Caco-2 (cell line): ENCODE results near the gene IP6K1. TPM values are rescaled to one million over a fixed set of nuclear protein-coding genes. Genes with fewer than 3 reads are reported as not detected.
A peak's percentile ranks its signal among the peaks of the same experiment; 100 is the strongest.

Experiments used
- BruUV-seq: library from RNA; stranded (reverse); fragments of 400-500 nt; replicated peaks from 2 replicates; lab custom pipeline; 2021; lab: Mats Ljungman, UMichigan
- CTCF ChIA-PET: fragments of 300-600 bp; sonication (Branson Sonifier 250); formaldehyde crosslinking; loops from one replicate; lab custom pipeline; 2022; ENCODE audit warnings: antibody characterized with exemption; lab: Charles Lee
- POLR2A ChIA-PET: fragments of 300-600 bp; sonication (Branson Sonifier 250); formaldehyde crosslinking; loops from one replicate; lab custom pipeline; 2022; ENCODE audit warnings: antibody characterized with exemption; lab: Charles Lee
- DNase-seq, 2 experiments: peaks; one replicate each; pipeline versions ENCODE4 v3.0.0 to v3.0.0-alpha.2; 2020 to 2022
- H3K27me3 ChIP-seq: replicated peaks from 2 replicates; pipeline ENCODE4 v1.6.0; 2011; ENCODE audit warnings: low read length; ENCODE audit not compliant: control insufficient read depth, insufficient read depth
- H3K36me3 ChIP-seq: 2 replicates; pipeline ENCODE4 v1.5.1; 2011; ENCODE audit warnings: low read length; ENCODE audit not compliant: control insufficient read depth, insufficient read depth
- H3K4me1 ChIP-seq: fragments of 250-450 bp; sonication (Bioruptor Pico); 2 replicates; pipeline ENCODE4 v1.5.1; 2020; ENCODE audit warnings: mild to moderate bottlenecking
- H3K4me3 ChIP-seq: 2 replicates; pipeline ENCODE4 v1.5.1; 2011; ENCODE audit warnings: low read depth, mild to moderate bottlenecking, control low read depth, low read length
- H3K9me3 ChIP-seq: fragments of 250-450 bp; sonication (Bioruptor Pico); 2 replicates; pipeline ENCODE4 v1.5.1; 2020; ENCODE audit warnings: mild to moderate bottlenecking, moderate library complexity
- H3K27ac Mint-ChIP-seq: one replicate; pipeline ENCODE4 v1.8.0; 2022; ENCODE audit warnings: mixed read lengths; ENCODE audit not compliant: unreplicated experiment
- H3K27me3 Mint-ChIP-seq: one replicate; pipeline ENCODE4 v1.8.0; 2022; ENCODE audit warnings: mixed read lengths; ENCODE audit not compliant: insufficient read depth, unreplicated experiment
- H3K36me3 Mint-ChIP-seq: one replicate; pipeline ENCODE4 v1.8.0; 2022; ENCODE audit warnings: mild to moderate bottlenecking, mixed read lengths; ENCODE audit not compliant: insufficient read depth, unreplicated experiment
- H3K4me1 Mint-ChIP-seq: one replicate; pipeline ENCODE4 v1.8.0; 2022; ENCODE audit warnings: low read depth, mixed read lengths; ENCODE audit not compliant: unreplicated experiment
- H3K4me3 Mint-ChIP-seq: one replicate; pipeline ENCODE4 v1.8.0; 2022; ENCODE audit warnings: mild to moderate bottlenecking, moderate library complexity, mixed read lengths; ENCODE audit not compliant: unreplicated experiment
- H3K9me3 Mint-ChIP-seq: one replicate; pipeline ENCODE4 v1.8.0; 2022; ENCODE audit warnings: mixed read lengths; ENCODE audit not compliant: unreplicated experiment
- intact Hi-C: fragments of 100-400 bp; cut with micrococcal nuclease; formaldehyde crosslinking; loops from one replicate; pipeline ENCODE4 v1.10.0; 2022; ENCODE audit not compliant: unreplicated experiment
- total RNA-seq: library from RNA; stranded (reverse); gene quantifications from 2 replicates; pipeline ENCODE4 v1.2.3, GENCODE V29; 2022
- TF ChIP-seq, protein P1 (sequence below), 2 experiments: fragments of 200-600 bp in 1 of 2; IDR thresholded peaks; 1 replicate in 1 of 2; 2 replicates in 1 of 2; pipeline versions ENCODE4 v1.5.1 to v1.8.0; 2011 to 2022; ENCODE audit warnings: antibody characterized with exemption in 1 of 2, control low read depth in 1 of 2, inconsistent platforms in 1 of 2, low read depth in 1 of 2, low read length in 1 of 2, mild to moderate bottlenecking in 1 of 2, moderate library complexity in 1 of 2; ENCODE audit not compliant: insufficient read depth in 1 of 2, severe bottlenecking in 1 of 2, unreplicated experiment in 1 of 2

The IP6K1 gene
- total RNA-seq, 1 experiment from 2014 or later: 35.5 TPM

DNA sequence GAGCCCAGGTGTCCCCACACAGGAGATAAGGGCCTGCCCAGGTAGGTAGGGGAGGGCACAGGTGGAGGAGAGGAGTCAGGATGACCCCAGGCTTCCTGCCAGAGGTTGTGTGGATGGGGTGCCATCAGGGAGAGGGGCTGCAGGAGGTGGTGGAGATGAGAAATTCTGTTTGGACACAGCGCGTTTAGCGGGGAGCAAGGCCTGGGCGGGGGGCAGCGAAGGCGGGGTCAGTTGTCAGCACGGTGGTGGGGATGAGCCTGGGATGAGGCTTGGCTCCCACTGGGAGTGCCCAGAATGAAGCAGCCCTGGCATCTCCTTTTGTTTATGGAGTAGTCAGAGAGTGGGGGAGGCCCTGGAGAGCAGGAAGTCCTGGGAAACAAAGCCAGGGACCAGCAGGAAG, 82.4 kb downstream of the IP6K1 start:
- H3K4me3 ChIP-seq: no peak overlapping the region
- no peak overlapping the region for H3K4me3 Mint-ChIP-seq
- no peak for DNase-seq
- ChIA-PET CTCF (no interaction called here), POLR2A (no interaction called here)
- H3K9me3 ChIP-seq: no peaks in the 10 kb centered on the region
- H3K36me3 Mint-ChIP-seq: peaks cover 5% of the 10 kb centered on the region
- no peaks in the 10 kb centered on the region for H3K27me3 Mint-ChIP-seq
- H3K4me1 ChIP-seq: no peaks in the 10 kb centered on the region
- intact Hi-C loops: loop anchor here (1.0 to 5.0 kb wide), 2 partner anchors 135 to 203 kb away; no protein-coding TSS in a partner anchor
- TF ChIP-seq, protein P1, sequence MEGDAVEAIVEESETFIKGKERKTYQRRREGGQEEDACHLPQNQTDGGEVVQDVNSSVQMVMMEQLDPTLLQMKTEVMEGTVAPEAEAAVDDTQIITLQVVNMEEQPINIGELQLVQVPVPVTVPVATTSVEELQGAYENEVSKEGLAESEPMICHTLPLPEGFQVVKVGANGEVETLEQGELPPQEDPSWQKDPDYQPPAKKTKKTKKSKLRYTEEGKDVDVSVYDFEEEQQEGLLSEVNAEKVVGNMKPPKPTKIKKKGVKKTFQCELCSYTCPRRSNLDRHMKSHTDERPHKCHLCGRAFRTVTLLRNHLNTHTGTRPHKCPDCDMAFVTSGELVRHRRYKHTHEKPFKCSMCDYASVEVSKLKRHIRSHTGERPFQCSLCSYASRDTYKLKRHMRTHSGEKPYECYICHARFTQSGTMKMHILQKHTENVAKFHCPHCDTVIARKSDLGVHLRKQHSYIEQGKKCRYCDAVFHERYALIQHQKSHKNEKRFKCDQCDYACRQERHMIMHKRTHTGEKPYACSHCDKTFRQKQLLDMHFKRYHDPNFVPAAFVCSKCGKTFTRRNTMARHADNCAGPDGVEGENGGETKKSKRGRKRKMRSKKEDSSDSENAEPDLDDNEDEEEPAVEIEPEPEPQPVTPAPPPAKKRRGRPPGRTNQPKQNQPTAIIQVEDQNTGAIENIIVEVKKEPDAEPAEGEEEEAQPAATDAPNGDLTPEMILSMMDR (IDR thresholded peaks at IDR 0.05; ENCODE audit: insufficient read depth in 1 of 2, low read depth in 1 of 2, low read length in 1 of 2, severe bottlenecking in 1 of 2, unreplicated experiment in 1 of 2): no peak
- no TSS peak for BruUV-seq
- H3K27ac Mint-ChIP-seq: no peak overlapping the region
- no peaks in the 10 kb centered on the region for H3K27me3 ChIP-seq
- no peaks in the 10 kb centered on the region for H3K4me1 Mint-ChIP-seq
- H3K9me3 Mint-ChIP-seq: no peaks in the 10 kb centered on the region
- H3K36me3 ChIP-seq: no peaks in the 10 kb centered on the region; the same call in 1 of the 2 replicates

DNA sequence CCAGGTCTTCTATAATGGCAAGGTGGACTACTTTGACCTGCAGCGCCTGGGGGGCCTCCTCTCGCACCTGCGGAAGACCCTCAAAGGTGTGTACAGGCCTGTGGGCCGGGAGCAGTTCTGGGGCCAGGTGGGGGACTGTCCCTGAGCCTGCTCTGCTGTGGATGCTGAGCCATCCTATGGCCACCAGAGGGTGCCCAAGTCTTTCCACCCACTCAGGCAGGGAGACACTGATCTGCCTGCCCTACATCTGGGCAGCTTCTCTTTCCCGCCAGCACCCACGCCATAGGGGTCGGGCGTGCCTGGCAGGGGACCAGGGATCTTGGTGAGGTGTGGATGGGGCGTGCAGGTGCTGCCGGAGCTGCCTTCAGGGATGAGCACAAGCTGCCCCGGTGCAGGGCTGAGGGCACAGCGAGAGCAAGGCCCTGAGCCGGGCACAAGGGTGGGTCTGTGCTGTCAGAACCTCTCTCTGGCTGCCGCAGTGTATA, 82.9 kb downstream of the IP6K1 start:
- Mint-ChIP-seq H3K4me3 (no peak overlapping the region), H3K27me3 (no peaks in the 10 kb centered on the region), H3K4me1 (no peaks in the 10 kb centered on the region), H3K36me3 (peaks cover 5% of the 10 kb centered on the region), H3K9me3 (no peaks in the 10 kb centered on the region), H3K27ac (no peak overlapping the region)
- ChIA-PET POLR2A (no interaction called here), CTCF (interaction anchor here (0.6 to 1.1 kb wide), 3 partner anchors 9 to 164 kb away, joined by 3 to 4 read pairs (median 3); no protein-coding TSS in a partner anchor)
- H3K4me1 ChIP-seq: no peaks in the 10 kb centered on the region
- peak; percentile 67 to 72 for DNase-seq
- BruUV-seq: no TSS peak
- H3K9me3 ChIP-seq: no peaks in the 10 kb centered on the region
- no peaks in the 10 kb centered on the region; the same call in 1 of the 2 replicates for H3K36me3 ChIP-seq
- intact Hi-C loops: loop anchor here (1.0 to 5.0 kb wide), 2 partner anchors 136 to 204 kb away; no protein-coding TSS in a partner anchor
- H3K4me3 ChIP-seq: no peak overlapping the region
- TF ChIP-seq, protein P1 (IDR thresholded peaks at IDR 0.05; ENCODE audit: insufficient read depth in 1 of 2, low read depth in 1 of 2, low read length in 1 of 2, severe bottlenecking in 1 of 2, unreplicated experiment in 1 of 2): peak; percentile 71 to 87
- H3K27me3 ChIP-seq: no peaks in the 10 kb centered on the region

DNA sequence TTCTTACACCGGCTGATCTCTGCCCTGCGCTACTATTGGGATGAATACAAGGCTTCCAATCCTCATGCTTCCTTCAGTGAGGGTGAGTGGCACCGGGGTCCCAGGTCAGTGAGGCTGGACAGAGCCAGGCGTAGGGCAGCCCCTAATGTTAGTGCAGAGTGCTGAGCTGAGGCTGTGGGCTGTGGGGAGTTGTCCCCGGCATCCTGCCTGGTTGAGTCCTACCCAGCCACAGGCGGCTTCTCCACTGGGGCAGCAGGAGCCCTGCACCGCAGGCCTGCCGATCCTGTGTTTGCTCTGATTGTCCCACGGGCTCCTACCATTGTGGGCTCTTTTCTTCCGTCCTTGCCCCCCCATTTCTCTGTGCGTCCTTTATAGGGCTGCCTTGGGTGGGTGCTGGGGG, 83.7 kb downstream of the IP6K1 start:
- no peak for DNase-seq
- Histone ChIP-seq H3K27me3 (no peaks in the 10 kb centered on the region), H3K4me1 (no peaks in the 10 kb centered on the region), H3K9me3 (no peaks in the 10 kb centered on the region), H3K36me3 (no peaks in the 10 kb centered on the region; the same call in 1 of the 2 replicates), H3K4me3 (no peak overlapping the region)
- peaks cover 5% of the 10 kb centered on the region for H3K36me3 Mint-ChIP-seq
- no peak overlapping the region for H3K4me3 Mint-ChIP-seq
- no TSS peak for BruUV-seq
- H3K4me1 Mint-ChIP-seq: no peaks in the 10 kb centered on the region
- no peaks in the 10 kb centered on the region for H3K9me3 Mint-ChIP-seq
- intact Hi-C loops: loop anchor here (1.0 to 5.0 kb wide), 2 partner anchors 137 to 205 kb away; no protein-coding TSS in a partner anchor
- TF ChIP-seq, protein P1 (IDR thresholded peaks at IDR 0.05; ENCODE audit: insufficient read depth in 1 of 2, low read depth in 1 of 2, low read length in 1 of 2, severe bottlenecking in 1 of 2, unreplicated experiment in 1 of 2): no peak
- no peak overlapping the region for H3K27ac Mint-ChIP-seq
- CTCF ChIA-PET: interaction anchor here (1.1 kb wide), 1 partner anchor 163 kb away, joined by 3 read pairs; no protein-coding TSS in a partner anchor
- POLR2A ChIA-PET: no interaction called here
- no peaks in the 10 kb centered on the region for H3K27me3 Mint-ChIP-seq
